Prostate gland (tissue), 2 donors: ENCODE data around the gene HRH2.

Source experiments
- CTCF ChIP-seq, 4 experiments: fragments of 200-600 bp in 2 of 4; fragments of 450-650 bp in 2 of 4; sonication (generic) in 2 of 4; IDR thresholded peaks; 1 replicate in 3 of 4; 2 replicates in 1 of 4; pipeline ENCODE4 v1.5.1; 2016 to 2019; ENCODE audit warnings: antibody characterized with exemption in 4 of 4, mild to moderate bottlenecking in 2 of 4, moderate library complexity in 2 of 4
- POLR2A ChIP-seq: fragments of 450-650 bp; IDR thresholded peaks from one replicate; pipeline ENCODE4 v1.6.1; 2016; ENCODE audit warnings: antibody characterized with exemption, mild to moderate bottlenecking

GRCh38 chr5:175711031-175711430 is 53.2 kb downstream of the HRH2 start:
- TF ChIP-seq CTCF (IDR thresholded peaks at IDR 0.05), result no peak
- no peak for TF ChIP-seq POLR2A
